Karpas-422 (cell line): ENCODE measurements around the gene CARD10. TPM values are rescaled to one million over a fixed set of nuclear protein-coding genes. Genes with fewer than 3 reads are reported as not detected.

Experiments used
- total RNA-seq: library from RNA; depleted of rRNA; stranded (reverse); fragments of >200 nt; shearing (Covaris generic); gene quantifications from 2 replicates; pipeline ENCODE4 v1.2.3, GENCODE V29; 2014; ENCODE audit warnings: low replicate concordance; rRNA removed

The CARD10 gene
- total RNA-seq, 1 experiment from 2014 or later, result not detected

Other genes starting within 250 kb of the CARD10 start
- gene CYTH4, start 236.9 kb downstream of the CARD10 start, total RNA-seq, result 11.1 and 12.6 TPM in 2 replicates
- gene ELFN2, start 91.9 kb downstream of the CARD10 start, total RNA-seq, result not detected in 2 replicates
- gene MFNG, start 33.0 kb downstream of the CARD10 start, total RNA-seq, result 91.1 and 105 TPM in 2 replicates
- not detected in 2 replicates for gene CDC42EP1, start 41.1 kb upstream of the CARD10 start, total RNA-seq
- gene LGALS2, start 60.7 kb upstream of the CARD10 start, total RNA-seq, result not detected in 2 replicates
- 64.3 and 97.3 TPM in 2 replicates for gene GGA1, start 89.4 kb upstream of the CARD10 start, total RNA-seq
- 43.2 and 50.4 TPM in 2 replicates for gene SH3BP1, start 120.3 kb upstream of the CARD10 start, total RNA-seq
- 75.3 and 78.9 TPM in 2 replicates for gene PDXP, start 139.3 kb upstream of the CARD10 start, total RNA-seq
- 288 and 308 TPM in 2 replicates for gene LGALS1, start 156.2 kb upstream of the CARD10 start, total RNA-seq
- gene NOL12, start 166.9 kb upstream of the CARD10 start, total RNA-seq, result 12.3 and 48.1 TPM in 2 replicates
- 14.6 and 45.6 TPM in 2 replicates for gene TRIOBP, start 177.6 kb upstream of the CARD10 start, total RNA-seq